Progenitor cell of endocrine pancreas (in vitro differentiated cells): ENCODE measurements around the gene NRG2. TPM values are rescaled to one million over a fixed set of nuclear protein-coding genes. Genes with fewer than 3 reads are reported as not detected.

Experiments
- DNase-seq: peaks from one replicate; pipeline ENCODE4 v3.0.0; 2021; ENCODE audit warnings: low spot score; ENCODE audit not compliant: unreplicated experiment
- H3K27ac Mint-ChIP-seq: 2 replicates; pipeline ENCODE4 v1.8.0; 2021; ENCODE audit warnings: mild to moderate bottlenecking, moderate library complexity, mixed read lengths
- H3K27me3 Mint-ChIP-seq: 2 replicates; pipeline ENCODE4 v1.8.0; 2021; ENCODE audit warnings: mixed read lengths
- H3K36me3 Mint-ChIP-seq: 2 replicates; pipeline ENCODE4 v1.8.0; 2022; ENCODE audit warnings: mixed read lengths; ENCODE audit not compliant: insufficient read depth
- H3K4me1 Mint-ChIP-seq: 2 replicates; pipeline ENCODE4 v1.8.0; 2021; ENCODE audit warnings: low read depth, mixed read lengths
- H3K4me3 Mint-ChIP-seq: 2 replicates; pipeline ENCODE4 v1.8.0; 2021; ENCODE audit warnings: low read depth, mild to moderate bottlenecking, moderate library complexity, mixed read lengths
- H3K9me3 Mint-ChIP-seq: 2 replicates; pipeline ENCODE4 v1.8.0; 2021; ENCODE audit warnings: low read depth, mixed read lengths
- CTCF ChIP-seq: fragments of 200-600 bp; sonication (generic); IDR thresholded peaks from one replicate; pipeline ENCODE4 v1.5.0; 2021; ENCODE audit warnings: antibody characterized with exemption, mild to moderate bottlenecking; ENCODE audit not compliant: unreplicated experiment
- total RNA-seq: library from RNA; stranded (reverse); gene quantifications from 2 replicates; pipeline ENCODE4 v1.2.1, GENCODE V29; 2021

NRG2 gene
- total RNA-seq, 1 donor from 2014 or later: 5.5 TPM

DNA sequence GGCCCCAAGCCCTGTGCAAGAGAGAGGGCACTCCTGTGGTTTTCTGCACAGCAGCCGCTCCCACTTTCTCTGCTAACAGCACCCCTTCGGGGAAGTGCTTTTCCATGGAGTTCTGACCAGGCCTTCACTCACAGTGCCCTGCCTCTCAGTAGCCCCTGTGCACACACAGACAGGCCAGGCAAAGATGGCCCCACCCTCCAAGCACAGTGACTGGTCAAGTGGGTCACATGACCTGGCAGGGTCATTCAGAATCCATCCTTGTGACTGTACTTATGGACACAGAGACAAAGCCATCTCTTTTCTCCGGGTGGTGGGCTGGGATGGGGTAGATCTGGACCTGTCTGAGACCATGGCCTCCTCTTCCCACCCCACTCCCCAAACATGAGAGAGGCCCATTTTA, 165.0 kb downstream of the NRG2 start:
- Mint-ChIP-seq H3K36me3 (peaks cover 4% of the 10 kb centered on the region), H3K27ac (no peak overlapping the region), H3K9me3 (peaks cover 7% of the 10 kb centered on the region), H3K27me3 (no peaks in the 10 kb centered on the region), H3K4me1 (peaks cover 5% of the 10 kb centered on the region), H3K4me3 (no peak overlapping the region)
- TF ChIP-seq CTCF: no peak
- no peak for DNase-seq

DNA sequence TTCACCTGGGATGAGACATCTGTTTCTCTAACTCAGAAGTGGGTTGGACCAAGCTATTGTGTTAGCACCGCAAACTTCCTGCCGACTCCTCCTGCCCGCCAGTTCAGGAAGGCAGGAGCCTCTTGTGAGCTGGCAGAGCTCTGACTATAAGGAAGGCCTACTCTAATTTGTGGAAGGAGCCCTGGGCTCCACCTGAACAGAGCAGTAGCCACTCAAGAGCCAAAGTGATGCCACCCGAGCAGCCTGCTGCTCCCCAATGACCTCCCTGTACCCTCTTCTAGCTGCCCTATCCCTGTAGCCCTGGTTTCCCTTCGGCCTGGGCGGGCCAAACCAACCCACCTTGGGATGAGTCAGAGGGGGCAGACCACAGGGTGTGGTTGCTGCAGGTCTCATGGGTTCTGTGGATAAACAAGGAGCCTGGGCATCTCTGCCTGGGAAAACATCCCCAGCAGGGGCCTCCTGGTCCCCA, 165.9 kb downstream of the NRG2 start:
- H3K27me3 Mint-ChIP-seq: no peaks in the 10 kb centered on the region
- no peak for TF ChIP-seq CTCF
- H3K9me3 Mint-ChIP-seq: peaks cover 7% of the 10 kb centered on the region
- peaks cover 5% of the 10 kb centered on the region for H3K4me1 Mint-ChIP-seq
- H3K36me3 Mint-ChIP-seq: peaks cover 4% of the 10 kb centered on the region
- no peak for DNase-seq
- no peak overlapping the region for H3K4me3 Mint-ChIP-seq
- H3K27ac Mint-ChIP-seq: no peak overlapping the region

GRCh38 chr5:139875957-139876356, 167.1 kb downstream of the NRG2 start:
- no peak overlapping the region for H3K27ac Mint-ChIP-seq
- TF ChIP-seq CTCF: no peak
- H3K9me3 Mint-ChIP-seq: peaks cover 7% of the 10 kb centered on the region
- H3K27me3 Mint-ChIP-seq: no peaks in the 10 kb centered on the region
- no peak overlapping the region for H3K4me3 Mint-ChIP-seq
- H3K4me1 Mint-ChIP-seq: peaks cover 5% of the 10 kb centered on the region
- no peak for DNase-seq
- H3K36me3 Mint-ChIP-seq: peaks cover 4% of the 10 kb centered on the region

GRCh38 chr5:139872851-139873794, 170.0 kb downstream of the NRG2 start:
- no peaks in the 10 kb centered on the region for H3K4me1 Mint-ChIP-seq
- TF ChIP-seq CTCF: no peak
- H3K4me3 Mint-ChIP-seq: no peak overlapping the region
- H3K9me3 Mint-ChIP-seq: peaks cover 7% of the 10 kb centered on the region
- peaks cover 4% of the 10 kb centered on the region for H3K36me3 Mint-ChIP-seq
- no peaks in the 10 kb centered on the region for H3K27me3 Mint-ChIP-seq
- no peak for DNase-seq
- H3K27ac Mint-ChIP-seq: no peak overlapping the region

DNA sequence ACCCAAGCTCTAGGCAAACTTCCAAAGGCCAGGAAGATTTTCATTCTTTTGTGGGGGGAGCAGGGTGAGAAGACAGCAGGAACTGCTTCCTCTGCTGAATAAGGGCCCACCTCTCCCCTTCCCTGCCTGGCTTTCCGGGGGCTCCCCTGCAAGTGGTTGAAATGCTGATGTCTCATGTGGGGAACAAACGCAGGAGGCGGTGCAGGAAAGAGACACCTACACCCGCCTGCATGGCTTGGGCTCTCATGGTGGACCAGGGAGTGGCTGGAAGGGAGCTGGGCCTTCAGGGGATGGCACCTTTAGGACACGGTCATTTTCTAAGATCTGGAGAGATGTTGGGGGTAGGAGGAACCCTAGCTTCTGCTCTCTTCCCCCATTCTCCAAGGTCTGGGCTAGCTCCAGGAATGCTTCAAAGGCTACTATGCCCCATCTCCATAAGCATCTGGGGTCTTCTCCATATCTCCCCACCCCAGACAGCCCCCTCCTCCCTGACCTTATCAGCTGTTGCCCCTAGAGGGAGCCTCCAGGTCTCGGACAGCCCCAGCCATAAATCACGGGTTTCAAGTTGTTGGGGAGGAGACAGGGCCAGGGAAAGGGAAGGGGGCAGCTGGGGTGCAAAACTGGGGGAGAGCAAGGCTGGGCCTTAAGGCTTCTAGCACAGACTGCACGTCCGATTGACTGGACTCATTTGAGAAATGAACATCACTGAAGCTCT, 170.9 kb downstream of the NRG2 start:
- peaks cover 7% of the 10 kb centered on the region for H3K9me3 Mint-ChIP-seq
- DNase-seq: no peak
- peak; percentile 16 for TF ChIP-seq CTCF
- H3K27ac Mint-ChIP-seq: no peak overlapping the region
- peaks cover 4% of the 10 kb centered on the region for H3K36me3 Mint-ChIP-seq
- H3K27me3 Mint-ChIP-seq: no peaks in the 10 kb centered on the region
- H3K4me3 Mint-ChIP-seq: no peak overlapping the region
- H3K4me1 Mint-ChIP-seq: no peaks in the 10 kb centered on the region
